NCI-H2081 (cell line): Measurements from ENCODE around the gene MAD1L1.

Experiments used
- DNase-seq, 2 experiments: peaks; one replicate each; lab custom pipeline; 2025; lab: John Stamatoyannopoulos, UW

MAD1L1 gene

GRCh38 chr7:2201128-2201527 lies 31.6 kb downstream of the MAD1L1 start:
- DNase-seq: no peak

DNA sequence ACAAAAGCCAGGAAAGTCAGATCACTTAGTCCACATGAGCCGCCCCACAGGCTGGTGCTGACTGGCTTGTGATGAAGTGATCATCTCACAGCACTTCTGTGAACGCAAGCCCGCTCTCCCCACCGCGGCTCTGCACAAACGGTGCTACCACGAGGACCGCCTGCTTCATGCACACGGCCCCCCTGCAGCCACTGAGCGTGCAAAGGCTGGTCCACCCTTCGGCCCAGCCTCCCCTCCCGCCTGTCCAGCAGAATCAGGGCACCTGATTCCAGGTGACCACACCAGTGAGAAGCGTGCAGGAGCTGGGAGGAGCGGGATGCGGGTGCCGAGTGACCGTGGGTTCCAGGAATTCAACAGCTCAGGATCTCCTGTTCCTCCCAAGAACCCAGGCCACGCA lies 32.2 kb downstream of the MAD1L1 start:
- no peak for DNase-seq

GRCh38 chr7:2199956-2200583 lies 32.7 kb downstream of the MAD1L1 start:
- DNase-seq: no peak

- no peak for DNase-seq
These were observed 33.2 kb downstream of the MAD1L1 start for GRCh38 chr7:2199528-2199927.

GRCh38 chr7:2198760-2199159 lies 34.0 kb downstream of the MAD1L1 start:
- DNase-seq: no peak

DNA sequence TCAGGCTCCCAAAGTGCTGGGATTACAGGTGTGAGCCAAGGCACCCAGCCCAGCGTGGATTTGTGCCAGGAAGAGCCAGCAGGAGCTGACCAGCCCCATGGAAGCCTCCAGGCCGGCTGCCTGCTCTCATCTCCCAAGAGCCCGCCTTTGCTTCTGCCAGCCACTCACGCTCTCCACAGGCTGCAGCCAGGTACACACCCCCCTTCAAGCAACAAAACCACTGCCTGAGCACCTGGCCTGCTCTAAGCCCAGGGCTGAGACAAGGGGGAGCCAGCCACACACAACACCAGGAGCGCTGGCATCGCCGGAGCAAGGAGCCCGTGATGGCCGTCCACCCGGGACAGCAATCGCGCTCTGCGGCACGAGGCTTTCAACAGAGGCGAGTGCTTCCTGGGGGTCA lies 34.5 kb downstream of the MAD1L1 start:
- DNase-seq: peak; percentile 67 to 90

GRCh38 chr7:2197436-2198155 lies 35.1 kb downstream of the MAD1L1 start:
- DNase-seq: no peak

GRCh38 chr7:2196381-2197378 lies 36.1 kb downstream of the MAD1L1 start:
- peak in 1 of 2 experiments; percentile 46 for DNase-seq

GRCh38 chr7:2195400-2196246 lies 37.1 kb downstream of the MAD1L1 start:
- no peak for DNase-seq

- peak; percentile 27 to 52 for DNase-seq
These were observed 39.0 kb downstream of the MAD1L1 start for GRCh38 chr7:2193575-2194305.

DNA sequence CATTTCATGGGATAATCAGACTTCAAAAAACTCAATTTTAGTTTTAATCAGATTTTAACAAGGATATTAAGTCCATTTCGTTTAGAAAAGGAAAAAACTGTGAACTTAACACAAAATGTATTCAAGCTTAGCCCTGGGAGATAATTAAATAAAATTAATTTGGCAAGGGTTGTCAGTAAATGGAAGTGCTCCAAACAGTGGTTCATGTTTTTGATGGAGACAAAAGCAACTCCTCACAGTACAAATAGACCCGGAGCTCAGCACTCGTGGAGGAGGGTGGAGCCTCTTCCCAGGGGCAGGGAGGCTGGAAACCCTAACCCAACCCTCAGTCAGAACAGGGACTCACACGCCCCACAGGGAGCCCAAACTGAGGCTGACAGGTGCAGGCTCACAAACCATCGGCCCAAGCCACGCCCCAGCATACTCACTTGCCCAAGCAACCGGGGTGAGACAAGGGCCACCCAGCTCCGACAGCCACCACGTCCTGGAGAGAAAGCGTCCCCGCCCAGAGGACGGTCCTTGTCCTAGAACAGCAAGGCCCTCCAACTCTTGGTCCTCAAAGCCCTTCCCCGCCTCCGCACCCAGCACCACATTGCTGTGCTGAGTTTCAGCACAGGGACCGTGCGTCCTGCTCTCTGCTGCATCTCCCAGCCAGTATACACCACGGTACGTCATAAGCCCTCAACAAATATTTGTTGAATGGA lies 39.8 kb downstream of the MAD1L1 start:
- peak; percentile 90 to 96 for DNase-seq

DNA sequence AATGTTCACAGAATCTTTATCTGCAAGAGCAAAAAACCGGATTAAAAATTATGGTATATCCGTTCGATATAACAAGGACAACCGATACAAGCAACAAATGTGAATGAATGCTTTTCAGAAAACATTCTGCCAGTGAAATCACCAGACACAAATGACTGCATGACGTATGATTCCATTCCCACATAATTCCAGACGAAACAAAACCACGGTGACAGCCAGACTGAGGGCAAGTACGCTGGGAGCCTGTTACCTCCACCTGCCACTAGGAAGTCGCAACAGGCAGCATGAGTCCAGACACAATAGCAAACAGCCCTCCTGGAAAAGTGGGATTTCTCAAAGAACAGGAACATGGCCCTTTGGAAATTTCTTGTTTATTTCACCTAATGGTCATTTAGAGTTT lies 41.7 kb downstream of the MAD1L1 start:
- DNase-seq: peak in 1 of 2 experiments; percentile 31

- DNase-seq: peak in 1 of 2 experiments; percentile 43
These were observed 42.2 kb downstream of the MAD1L1 start for GRCh38 chr7:2190531-2190930.

- no peak for DNase-seq
These were observed 46.6 kb downstream of the MAD1L1 start for GRCh38 chr7:2186166-2186565.

DNA sequence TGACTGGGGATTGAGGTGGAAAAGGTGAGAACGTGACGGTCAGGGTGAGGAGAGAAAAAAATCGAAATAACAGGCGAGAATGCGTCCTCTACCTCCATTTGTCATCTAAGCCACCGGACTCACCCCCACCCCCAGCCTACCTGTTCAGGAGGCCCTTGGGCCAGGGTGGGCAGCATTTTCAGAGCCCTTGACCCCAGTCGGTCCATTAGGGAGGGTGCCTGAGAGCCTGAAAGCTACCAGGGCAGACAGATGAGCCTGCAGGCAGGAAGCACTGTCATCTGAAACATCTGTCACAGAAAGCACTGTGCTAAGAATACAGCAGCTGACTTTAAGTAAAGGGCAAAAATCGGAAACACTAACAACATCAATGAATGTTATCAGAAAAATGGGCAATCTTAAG lies 47.0 kb downstream of the MAD1L1 start:
- DNase-seq: no peak

GRCh38 chr7:2182461-2182860 lies 50.3 kb downstream of the MAD1L1 start:
- DNase-seq: no peak

DNA sequence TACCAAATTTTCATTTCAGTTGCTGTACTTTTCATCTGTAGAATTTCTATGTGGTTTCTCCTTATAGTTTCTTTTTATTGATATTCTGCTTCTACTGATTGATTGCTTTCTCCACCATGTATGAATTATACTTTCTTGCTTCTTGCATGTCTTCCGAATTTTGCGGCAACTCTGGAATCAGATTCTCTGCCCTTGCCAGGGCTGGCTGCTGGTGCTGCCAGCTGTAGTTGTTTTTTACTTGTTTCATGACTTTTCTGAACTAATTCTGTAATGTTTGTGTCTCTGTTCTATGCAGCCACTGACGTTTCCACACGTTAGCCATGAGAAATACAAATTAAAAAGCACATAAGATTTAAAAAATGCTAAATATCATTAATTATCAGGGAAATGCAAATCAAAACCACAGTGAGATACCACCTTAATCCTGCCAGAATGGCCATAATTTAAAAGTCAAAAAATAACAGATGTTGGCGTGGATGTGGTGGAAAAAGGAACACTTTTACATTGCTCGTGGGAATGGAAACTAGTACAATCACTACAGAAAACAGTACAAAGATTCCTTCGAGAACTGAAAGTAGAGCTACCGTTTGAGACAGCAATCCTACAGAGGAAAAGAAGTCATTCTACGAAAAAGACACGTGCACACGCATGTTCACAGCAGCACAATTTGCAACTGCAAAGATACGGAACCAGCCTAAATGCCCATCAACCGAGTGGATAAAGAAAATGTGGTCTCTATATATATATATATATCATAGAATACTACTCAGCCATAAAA lies 51.5 kb downstream of the MAD1L1 start:
- DNase-seq: no peak

GRCh38 chr7:2180081-2180480 lies 52.7 kb downstream of the MAD1L1 start:
- DNase-seq: no peak

GRCh38 chr7:2175514-2175913 lies 57.2 kb downstream of the MAD1L1 start:
- DNase-seq: no peak
